HG03442 (cell line): ENCODE data around the gene CLDN18.
A peak's percentile ranks its signal among the peaks of the same experiment; 100 is the strongest.

Experiments used
- ATAC-seq: cut with Tn5 transposase; IDR thresholded peaks from one replicate; pipeline ENCODE4 v1.9.1; 2021; ENCODE audit warnings: mild to moderate bottlenecking, moderate library complexity; ENCODE audit not compliant: unreplicated experiment

The CLDN18 gene

DNA sequence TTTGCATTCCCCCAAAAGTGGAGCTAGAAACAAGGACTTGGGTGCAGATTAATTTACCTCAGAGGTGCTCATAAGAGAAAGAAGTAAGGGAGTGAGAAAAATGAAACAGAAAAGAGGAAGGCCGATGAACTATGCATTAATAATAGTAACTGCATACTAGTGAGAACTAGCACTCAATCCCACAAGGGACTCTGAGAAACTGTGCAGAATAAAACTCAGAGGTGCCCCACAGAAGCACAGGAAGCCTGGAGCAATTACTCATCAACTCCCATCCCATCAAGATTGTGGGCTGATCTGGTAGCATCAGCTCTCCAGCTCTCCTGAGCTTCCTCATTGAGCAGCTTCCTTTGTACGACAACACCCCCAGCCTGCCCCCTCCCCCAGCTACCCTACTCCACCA, 50.8 kb downstream of the CLDN18 start:
- peak; percentile 47 for ATAC-seq

DNA sequence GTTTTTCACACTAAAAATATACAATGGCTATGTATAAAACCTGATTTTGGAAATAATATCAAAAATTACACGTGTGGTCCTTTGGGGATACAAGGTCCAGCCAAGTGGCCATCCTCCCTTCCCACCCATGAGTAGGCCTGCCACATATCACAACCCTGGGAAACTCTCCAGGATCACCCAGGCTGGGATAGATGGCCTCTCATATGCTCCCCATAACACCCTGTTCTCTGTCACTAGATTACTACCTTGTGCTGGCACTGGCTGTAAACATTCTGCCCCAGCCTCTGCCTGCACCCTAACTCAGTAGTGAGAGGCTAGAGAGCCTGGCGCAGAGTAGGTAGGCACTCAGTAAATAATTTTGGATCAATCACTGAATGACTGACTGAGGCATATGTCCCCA, 52.1 kb downstream of the CLDN18 start:
- ATAC-seq, result no peak

DNA sequence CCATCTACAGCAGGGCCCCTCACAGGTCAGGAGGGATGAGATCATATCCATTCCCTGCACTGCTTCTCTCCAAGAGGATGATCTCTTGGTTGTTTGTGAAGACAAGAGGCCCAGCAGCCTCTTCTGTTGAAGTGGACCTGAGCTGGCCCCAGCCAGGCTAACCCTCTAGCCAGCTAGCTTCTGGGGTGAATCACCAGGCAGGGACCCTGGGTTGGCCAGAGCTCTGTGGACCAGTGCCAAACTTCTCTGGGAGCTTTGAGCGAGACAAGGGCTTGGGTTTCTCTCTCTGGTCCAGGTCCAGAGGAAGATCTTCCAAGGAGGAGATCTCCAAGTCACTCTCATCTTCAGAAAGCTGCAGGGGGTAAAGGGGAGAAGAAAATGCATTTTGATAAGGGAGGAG, 52.7 kb downstream of the CLDN18 start:
- ATAC-seq, result no peak

DNA sequence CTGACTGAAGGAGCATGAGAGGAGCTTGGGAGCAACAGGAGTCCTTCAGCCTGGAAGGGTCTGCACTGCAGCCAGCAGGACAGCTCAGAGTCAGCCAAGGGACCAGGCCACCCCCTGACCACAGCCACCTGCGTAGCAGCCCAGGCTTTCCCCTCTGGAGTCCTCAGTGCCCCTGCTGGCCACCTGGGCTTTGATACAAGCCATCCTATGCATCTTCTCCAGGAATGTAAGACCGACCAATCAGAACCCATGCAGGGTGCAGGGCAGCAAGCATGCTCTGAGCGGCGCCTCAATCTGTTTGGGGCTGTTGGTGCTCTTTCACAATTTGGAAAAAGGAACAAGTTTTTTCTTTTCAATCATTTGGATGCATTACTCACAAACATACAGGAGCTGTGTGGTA, 53.5 kb downstream of the CLDN18 start:
- ATAC-seq, result no peak

DNA sequence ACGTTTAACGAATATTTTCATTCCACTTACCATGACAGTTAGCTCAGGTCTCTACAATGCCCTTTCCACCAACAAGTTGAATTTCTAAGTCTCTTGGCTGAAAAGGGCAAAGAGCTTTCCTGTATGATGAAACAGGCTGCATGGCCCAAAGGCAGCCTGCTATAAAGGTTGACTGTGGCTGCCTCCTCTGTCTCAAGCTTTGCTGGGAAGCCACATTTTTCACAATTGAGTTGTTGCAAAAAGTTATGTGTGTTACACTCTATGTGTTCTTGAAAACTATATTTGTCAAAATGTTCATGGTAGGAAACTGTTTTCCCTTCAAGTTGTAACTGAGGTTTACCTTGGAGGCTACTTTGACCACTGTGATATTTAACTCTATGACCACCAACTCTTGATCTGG, 56.0 kb downstream of the CLDN18 start:
- peak; percentile 7 for ATAC-seq

DNA sequence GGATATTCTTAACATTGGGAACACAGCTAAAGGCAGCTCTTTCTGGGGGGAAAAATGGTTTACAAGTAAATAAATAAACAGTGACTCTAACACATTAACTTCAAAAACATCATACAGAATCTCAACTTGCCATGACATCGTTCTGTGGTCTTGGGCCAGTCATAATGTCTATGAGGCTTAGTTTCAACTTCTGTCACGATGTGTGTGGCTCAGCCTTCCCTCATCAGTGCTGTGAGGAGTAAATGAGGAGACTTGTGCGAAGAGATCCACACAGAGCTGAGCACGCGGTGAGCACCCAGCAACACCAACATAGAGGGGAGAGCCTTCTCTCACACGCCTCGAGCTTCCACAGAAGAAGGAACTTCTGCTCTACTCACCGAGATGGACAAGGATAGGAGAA, 56.4 kb downstream of the CLDN18 start:
- ATAC-seq, result peak; percentile 87

DNA sequence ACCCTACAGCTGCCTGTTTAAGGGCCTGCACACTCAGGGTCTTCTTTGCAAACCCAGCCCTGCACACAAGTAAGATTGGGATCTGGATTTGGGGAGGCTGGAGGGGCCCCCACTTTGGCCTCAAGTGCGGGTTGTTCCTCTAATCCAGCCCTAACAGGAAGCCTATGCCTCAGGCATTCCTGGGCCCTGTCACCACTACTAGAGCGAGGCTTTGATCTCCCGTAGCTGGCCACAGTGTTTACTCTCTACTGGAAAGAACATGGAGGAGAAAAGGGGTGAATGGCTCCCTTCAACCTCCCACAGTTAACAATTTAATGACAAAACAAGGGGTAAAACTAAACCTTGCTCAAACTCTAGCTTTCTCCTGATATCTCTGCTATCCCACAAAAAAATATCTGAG, 57.0 kb downstream of the CLDN18 start:
- ATAC-seq, result no peak

DNA sequence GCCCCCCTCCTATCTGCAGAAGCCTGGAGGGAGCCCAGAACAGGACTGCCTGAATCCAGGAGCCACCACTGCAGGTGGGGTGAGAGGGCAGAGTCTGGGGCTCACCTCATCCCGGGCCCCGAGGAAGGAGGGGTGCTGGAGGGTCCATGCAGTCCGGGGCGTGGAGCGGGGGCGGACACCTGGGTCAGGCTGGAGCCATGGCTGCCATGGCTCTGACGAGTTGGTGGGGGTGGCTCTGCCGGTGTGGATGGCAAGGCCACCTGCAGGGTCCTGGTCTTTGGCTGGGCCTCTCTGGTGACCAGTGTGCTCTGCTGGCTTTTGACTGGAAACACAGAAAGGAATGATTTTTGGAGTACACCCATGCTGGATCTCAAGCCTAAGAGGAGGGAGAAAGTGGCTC, 58.1 kb downstream of the CLDN18 start:
- no peak for ATAC-seq

DNA sequence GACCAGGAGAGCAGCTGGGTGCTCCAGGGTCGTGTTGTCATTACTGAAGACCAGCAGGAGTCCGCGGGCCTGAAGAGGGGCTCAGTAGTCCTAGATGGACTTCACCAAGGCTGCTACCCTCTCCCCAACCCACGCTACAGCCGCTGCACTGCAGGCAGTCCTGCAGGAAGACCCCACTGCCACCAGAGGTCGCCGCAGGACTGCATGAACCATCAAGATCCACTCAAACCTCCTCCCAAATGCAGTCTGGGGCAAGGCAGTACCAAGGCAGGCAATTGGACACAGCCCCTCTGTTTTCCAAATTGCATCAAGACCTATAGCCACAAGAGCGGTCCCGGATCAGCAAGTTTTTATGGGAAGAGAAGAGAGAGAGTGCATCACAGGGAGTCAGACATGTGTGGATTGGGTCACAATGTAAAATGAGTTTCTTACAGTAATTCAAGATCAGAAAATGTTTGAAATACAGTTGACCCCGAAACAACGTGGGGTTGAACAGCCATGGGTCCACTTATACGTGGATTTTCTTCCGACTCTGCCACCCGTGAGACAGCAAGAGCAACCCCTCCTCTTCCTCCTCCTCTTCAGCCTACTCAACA, 58.7 kb downstream of the CLDN18 start:
- ATAC-seq, result peak; percentile 67

DNA sequence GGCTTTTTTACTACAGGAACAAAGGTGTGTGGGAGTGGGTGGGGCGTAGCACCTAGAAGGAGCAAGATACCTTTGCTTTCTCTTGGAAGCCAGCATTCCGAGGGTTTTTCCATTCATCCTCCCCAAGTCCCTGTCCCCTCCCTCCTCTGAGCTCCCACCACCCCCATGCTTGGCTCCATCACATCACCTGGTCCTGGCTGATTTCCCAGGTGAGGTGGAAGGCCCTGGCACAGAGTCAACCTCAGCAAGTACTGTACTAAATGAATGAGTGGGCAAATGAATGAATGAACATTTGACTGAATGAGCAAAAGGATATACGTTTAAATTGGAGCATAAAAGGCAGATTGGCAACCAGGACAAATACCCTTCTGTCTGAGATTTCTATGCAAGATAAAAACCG, 60.0 kb downstream of the CLDN18 start:
- ATAC-seq, result no peak

DNA sequence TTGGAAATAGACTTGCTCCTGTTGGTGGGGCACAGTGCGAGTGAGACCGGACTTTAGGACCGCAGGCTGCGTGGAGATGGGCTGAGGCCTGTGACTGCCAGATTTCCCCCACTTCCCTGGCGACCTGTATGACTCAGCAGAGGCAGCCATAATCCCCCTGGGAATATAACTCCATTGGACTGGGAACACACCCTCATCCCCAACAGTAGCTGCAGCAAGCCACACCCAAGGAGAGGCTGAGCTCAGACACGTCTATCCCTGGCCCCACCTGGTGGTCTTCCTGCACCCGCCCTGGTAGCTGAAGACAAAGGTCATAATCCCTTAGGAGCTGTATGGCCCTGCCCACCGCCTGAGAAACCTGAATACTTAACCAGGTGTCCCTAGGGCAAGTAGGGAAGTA, 62.8 kb downstream of the CLDN18 start:
- no peak for ATAC-seq

DNA sequence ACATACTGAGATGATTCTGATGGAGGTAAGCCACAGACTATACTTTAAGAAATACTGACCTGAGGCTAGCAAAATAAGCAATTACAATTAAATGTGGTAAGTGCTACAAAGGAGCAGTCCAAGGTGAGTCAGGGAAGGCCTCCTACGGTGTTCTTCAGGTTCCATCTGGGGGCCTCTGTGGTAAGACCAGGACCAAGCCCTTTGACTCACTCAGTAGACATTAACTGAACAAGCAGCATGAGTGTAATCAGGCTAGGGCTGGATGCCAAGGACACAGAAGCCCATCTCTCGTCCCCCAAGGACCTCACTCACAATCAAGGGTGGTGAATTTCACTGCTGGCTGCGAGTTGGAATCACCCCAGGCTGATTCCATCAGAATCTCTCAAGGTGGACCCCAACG, 68.1 kb downstream of the CLDN18 start:
- ATAC-seq, result no peak

DNA sequence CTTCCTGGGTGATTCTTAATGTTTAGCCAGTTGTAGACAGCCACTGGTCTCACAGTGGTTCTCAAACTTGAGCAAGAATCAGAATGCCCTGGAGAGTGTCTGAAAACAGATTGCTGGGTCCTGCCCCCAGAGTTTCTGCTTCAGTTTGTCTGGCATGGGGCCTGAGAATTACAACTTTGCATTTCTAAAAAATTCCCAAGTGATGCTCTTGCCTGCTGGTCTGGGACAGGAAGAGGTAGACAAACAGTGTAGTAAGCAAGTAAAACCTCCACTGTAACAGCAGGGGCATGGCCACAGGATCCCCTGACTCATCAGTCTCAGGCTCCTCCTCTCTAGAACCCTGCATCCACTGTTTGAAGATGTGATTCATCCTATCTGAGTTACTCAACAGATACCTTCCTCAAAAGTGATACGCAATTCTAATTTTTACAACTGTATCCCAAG, 69.0 kb downstream of the CLDN18 start:
- ATAC-seq, result no peak

DNA sequence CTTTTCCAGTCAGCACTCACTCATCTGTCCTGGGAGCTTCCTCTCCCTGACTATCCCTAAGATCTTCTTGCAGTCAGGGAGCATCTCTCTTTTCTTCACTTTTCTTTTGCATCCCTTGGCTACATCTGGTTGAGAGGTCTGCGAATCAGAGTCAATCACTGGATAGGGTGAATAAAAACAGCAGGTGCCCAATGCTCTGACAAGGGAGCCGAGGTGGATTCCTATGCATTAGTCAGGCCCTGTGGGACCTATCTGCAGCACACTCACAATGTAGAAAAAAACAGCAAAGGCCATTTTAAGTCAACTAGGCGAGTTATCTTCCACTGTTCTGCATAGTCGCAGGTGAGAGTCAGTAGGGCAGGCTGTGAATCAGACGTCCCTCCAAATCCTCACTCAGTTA, 69.9 kb downstream of the CLDN18 start:
- no peak for ATAC-seq

DNA sequence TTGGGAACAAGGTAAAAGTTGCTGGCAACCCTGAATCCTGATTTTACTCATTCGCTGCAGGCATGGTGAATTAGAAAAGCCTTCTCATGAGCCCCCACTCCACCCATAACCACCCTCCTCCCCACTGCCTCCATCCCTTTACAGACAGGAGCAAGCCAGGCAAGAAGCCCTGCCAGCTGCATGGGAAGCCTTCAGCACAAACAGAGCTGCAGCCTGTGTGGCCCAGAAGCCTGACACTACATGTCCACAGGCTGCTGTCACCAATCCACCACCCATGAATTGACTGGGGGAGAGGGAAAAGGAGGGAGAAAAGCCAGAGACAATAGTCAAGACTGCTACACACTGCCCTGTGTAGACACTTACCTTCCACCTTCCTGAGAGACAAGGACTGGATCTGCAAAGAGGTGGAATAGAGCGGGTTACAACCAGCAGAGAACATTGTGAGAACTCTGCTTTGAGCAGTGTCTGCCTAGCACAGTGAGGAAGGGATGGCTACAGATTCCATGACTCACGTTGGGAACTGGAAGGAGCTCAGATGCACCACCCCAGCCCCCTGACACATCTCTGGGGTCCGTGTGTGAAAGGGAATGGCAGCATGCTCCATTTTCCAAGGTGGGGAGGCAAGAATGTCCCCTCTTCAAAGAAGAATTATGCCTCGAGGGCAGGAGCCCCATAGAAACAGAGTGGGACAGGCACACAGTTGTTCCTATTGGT, 71.6 kb downstream of the CLDN18 start:
- ATAC-seq, result no peak

DNA sequence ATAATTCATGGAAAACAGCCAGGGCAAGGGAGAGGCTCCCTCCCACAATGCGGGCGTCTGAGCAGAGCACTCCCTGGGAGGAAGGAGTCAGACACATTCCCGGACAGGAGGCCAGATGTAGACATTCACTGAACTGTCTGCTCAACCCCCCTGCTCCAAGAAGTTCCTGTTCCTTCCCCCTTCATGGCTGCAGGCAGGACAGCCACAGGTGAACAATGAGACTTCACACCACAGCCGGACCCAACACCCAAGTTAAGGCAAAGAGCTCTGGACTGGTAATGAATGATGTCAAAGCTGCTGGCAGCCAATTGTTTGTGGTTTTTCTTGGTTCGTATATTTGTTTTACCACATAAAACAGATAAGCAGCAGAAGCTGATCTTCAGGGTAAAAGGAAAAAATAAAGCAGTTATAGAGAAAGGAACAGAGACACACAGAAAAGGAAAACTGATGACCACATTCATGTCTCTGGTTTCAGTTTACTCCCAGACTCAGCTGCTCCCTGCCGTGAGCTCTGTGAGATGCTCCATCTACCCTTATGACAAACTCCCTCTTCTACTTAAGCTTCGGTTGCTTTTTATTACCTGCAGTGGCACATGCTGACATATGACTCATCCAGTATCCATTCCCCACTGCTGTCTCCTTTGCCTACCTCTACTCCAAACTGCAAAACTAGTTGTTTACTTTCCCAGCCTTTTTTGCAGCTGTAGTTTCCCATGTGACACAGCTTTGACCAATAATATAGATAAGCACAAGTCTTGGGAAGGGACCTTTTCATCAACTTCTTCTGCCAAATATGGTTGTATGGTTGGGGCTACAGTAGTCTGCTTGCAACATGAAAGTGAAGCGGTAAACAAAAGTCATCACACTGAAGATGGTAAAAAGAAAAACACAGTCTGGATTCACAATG, 72.4 kb downstream of the CLDN18 start:
- no peak for ATAC-seq

DNA sequence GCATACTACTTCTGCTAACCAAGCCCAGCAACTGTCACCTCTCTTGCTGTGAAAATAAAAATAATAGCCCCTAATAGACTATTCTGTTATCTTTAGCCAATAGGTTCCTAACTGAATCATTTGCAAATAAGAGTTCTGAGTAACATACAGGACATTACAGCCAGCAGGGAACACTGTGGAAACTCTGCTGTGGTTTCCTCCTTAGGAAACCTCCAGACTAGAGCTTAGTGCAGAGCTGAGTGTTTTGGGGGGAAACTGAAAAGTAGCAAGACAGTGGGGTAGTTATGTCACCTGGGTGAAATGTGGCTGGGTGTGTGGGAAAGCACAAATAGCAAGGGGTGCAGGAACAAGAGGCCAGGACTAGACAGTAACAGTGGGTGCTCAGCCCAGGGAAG, 73.0 kb downstream of the CLDN18 start:
- ATAC-seq, result no peak
